ENCODE measurements around the gene SLC29A4.
"Not testable (repeated sequence)": the region's sequence is repeated elsewhere in the genome, so short reads cannot be mapped to it uniquely, and the experiment has no call there.

Gene SLC29A4

DNA sequence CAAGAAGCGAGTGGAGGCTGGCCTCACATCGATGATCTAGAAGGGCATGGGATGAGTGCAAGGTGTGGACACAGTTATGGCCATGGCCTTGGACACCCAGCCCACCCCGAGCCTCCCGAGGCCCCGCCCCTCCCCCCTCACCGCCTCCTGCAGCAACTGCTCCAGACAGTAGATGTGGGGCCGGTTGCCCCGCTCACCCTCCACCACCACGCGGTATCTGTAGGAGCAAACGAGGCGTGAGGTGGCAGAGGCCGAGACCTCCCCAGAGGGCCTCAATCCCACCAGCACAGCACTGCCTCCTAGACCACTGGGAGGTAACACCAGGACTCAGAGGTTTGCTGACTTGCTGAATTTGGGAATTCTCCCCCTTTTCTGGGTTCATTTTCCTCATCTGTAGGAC, 37.6 kb downstream of the SLC29A4 start:
- TF ChIP-seq CTCF (IDR thresholded peaks at IDR 0.05): no peak
- no peaks in the 10 kb centered on the region for H3K4me1 ChIP-seq
- no peaks in the 10 kb centered on the region for H3K27me3 ChIP-seq
- H3K9me3 ChIP-seq: peaks cover 0 to 14% (median 0%) of the 10 kb centered on the region in 3 donors
- H3K4me3 ChIP-seq: no peak overlapping the region
- DNase-seq: no peak
- H3K36me3 ChIP-seq: peaks cover 91 to 99% (median 99%) of the 10 kb centered on the region in 3 donors
- intact Hi-C loops (cut with DNase I; ENCODE audit: low total_unique reads): no loop called here
- H3K27ac ChIP-seq: no peak overlapping the region

DNA sequence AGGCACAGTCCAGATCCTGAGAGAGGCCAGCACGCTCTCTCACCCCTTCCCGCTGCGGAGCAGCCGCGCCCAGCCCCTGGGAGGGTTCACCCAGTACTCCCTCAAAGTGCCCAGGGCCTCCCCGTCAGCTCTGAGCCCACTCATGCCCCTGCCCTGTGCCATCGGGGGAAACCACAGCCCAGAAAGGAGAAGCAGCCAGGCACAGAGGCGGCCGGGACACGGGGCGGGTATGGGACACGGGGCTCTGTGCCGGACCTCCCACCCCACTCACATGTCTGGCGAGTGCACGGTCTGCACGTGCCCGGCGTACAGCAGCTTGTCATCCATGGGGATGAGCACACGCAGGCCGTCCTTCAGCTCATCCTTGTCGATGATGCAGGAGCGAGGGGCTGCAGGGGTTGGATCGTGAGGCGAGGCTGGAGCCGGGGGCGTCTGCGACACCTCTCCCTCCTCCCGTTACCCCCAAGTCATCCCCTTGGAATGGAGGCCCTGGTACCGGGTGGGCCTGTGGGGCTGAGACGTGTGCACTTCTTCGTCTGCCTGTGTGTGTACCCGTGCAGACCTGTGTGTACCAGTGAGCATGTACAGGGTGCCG, 38.2 kb downstream of the SLC29A4 start:
- DNase-seq: no peak
- no peaks in the 10 kb centered on the region for H3K27me3 ChIP-seq
- peaks cover 0 to 14% (median 0%) of the 10 kb centered on the region in 3 donors for H3K9me3 ChIP-seq
- H3K4me3 ChIP-seq: no peak overlapping the region
- no peak overlapping the region for H3K27ac ChIP-seq
- TF ChIP-seq CTCF (IDR thresholded peaks at IDR 0.05): no peak
- peaks cover 89 to 99% (median 99%) of the 10 kb centered on the region in 3 donors for H3K36me3 ChIP-seq
- H3K4me1 ChIP-seq: no peaks in the 10 kb centered on the region
- intact Hi-C loops (cut with DNase I; ENCODE audit: low total_unique reads): no loop called here

DNA sequence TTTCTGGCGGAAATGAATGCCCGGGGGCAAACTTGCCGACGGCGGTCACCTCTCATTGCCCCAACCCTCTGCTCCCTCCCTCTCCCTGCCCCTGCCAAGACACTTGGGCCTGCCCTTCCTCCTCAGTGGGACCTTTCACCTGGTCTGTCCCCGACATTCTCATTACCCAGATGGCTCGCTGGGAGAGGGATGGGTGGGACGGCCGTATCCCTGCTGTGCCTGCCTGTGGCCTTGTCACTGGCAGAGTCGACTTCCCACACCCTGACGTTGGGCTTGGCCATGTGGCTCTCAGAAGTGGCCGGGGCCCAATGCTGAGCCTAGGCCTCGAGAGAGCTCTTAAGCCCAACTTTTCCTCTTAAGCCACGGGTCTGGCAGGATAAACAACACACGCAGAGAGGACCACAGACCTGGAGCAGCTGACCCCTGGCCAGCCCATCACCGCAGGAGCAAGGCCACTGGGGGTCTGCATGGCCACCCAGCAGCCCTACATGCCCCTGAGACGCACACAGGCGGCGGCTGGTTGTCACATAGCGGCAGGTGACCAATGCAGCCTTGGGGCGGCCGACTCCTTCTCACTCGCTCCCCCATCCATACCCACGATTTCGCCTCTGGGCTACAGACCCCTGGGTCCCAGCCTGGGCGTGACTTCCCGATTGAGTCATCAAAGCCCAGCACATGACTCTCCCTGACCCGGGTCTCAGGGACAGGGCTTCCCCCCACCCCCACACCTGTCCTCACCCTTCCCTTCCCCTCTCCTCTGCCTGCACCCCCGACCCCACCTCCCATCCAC, 40.1 kb downstream of the SLC29A4 start:
- DNase-seq: no peak
- no peak overlapping the region for H3K4me3 ChIP-seq
- intact Hi-C loops (cut with DNase I; ENCODE audit: low total_unique reads): no loop called here
- no peak overlapping the region for H3K27ac ChIP-seq
- no peaks in the 10 kb centered on the region for H3K4me1 ChIP-seq
- peaks cover 90 to 99% (median 99%) of the 10 kb centered on the region in 3 donors for H3K36me3 ChIP-seq
- no peak for TF ChIP-seq CTCF (IDR thresholded peaks at IDR 0.05)
- H3K27me3 ChIP-seq: no peaks in the 10 kb centered on the region
- peaks cover 0 to 14% (median 0%) of the 10 kb centered on the region in 3 donors for H3K9me3 ChIP-seq

DNA sequence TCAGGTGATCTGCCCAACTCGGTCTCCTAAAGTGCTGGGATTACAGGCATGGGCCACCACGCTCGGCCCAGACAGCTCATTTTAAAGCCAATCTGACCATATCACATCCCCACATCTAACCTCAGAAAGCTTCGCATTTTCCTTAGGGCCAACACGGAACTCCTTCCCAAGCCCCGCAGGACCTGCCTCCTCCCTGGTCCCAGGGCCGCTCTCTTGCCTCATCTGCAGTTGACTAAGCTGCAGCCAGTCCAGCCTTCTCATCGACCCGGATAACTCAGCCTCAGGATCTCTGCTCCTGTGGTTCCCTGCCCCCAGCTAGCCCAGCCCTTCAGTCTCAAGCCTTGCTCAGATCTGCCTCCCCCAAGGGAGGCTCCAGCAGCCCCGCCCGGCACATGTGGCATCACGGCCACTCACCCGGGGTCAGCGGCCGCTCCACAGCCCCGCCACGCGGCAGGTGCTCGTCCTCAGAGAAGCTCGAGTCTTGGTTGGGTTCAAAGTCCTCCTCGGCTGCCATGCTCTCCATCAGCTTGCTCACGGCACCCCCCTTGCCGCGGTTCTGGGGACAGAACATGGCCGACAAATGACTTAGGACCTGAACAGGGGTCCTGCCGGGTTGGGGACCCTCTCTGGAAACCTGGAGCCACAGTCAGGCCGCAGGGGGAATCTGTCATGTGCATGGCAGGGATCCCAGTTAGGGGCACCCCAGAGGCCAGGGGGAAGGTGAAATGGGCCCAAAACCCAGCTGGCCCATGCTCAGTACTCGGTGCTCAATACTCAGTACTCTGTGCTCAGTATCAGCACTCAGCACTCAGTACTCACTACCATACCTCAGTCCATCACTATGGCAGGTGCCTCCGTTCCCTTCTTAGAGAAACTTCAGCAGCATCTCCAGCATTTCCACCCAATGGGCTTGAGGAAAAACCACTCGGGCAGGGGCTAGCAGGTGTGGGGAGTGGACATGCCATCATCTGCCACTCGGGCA, 41.3 kb downstream of the SLC29A4 start:
- DNase-seq; H3K27me3 ChIP-seq; H3K4me1 ChIP-seq; H3K27ac ChIP-seq; H3K9me3 ChIP-seq; H3K4me3 ChIP-seq; intact Hi-C loops (cut with DNase I; ENCODE audit: low total_unique reads): not testable (repeated sequence)
- peaks cover 86 to 99% (median 96%) of the 10 kb centered on the region in 3 donors for H3K36me3 ChIP-seq

DNA sequence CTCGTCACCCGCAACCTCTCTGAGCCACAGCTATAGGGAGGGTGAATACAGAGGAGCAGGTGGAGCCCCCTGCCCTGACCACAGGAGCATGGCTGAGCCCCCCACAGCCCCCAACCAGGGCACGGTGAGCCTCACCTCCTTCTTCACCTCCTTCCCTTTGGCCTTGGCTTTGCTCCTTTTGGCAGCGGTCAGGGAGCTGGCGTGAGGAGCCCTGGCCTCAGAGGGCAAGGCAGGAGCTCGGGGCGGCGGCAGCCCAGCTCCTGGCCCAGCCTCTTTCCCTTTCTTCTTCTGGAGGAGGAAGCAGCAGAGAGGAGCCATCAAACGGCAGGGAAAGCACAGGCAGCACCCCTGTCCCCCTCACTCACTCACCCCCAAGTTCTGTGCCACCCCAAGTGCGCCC, 42.2 kb downstream of the SLC29A4 start:
- peaks cover 83 to 99% (median 96%) of the 10 kb centered on the region in 3 donors for H3K36me3 ChIP-seq
- no peak for TF ChIP-seq CTCF (IDR thresholded peaks at IDR 0.05)
- DNase-seq: no peak

More for the DNA sequence above, 42.2 kb downstream of the SLC29A4 start:
- Histone ChIP-seq H3K4me3 (no peak overlapping the region), H3K27ac (no peak overlapping the region), H3K9me3 (no peaks in the 10 kb centered on the region), H3K4me1 (no peaks in the 10 kb centered on the region), H3K27me3 (no peaks in the 10 kb centered on the region)
- intact Hi-C loops (cut with DNase I; ENCODE audit: low total_unique reads): no loop called here
